Keratinocyte (primary cell): Measurements from ENCODE around the gene SPPL2B. TPM values are rescaled to one million over a fixed set of nuclear protein-coding genes. Genes with fewer than 3 reads are reported as not detected.

Source experiments
- DNase-seq: peaks from one replicate; pipeline ENCODE4 v3.0.0-alpha.2; 2011; ENCODE audit warnings: low read depth, missing footprints, low spot score
- FAIRE-seq: peaks from 2 replicates; lab custom pipeline; 2011; peaks lifted over from hg19 to GRCh38; lab: Jason Lieb, UNC
- H2AFZ ChIP-seq: 2 replicates; pipeline ENCODE4 v1.6.0; 2012; ENCODE audit warnings: low read length, control low read depth, inconsistent platforms; ENCODE audit not compliant: control insufficient read depth
- H3K27ac ChIP-seq: 2 replicates; pipeline ENCODE4 v1.5.1; 2011; ENCODE audit warnings: low read length; ENCODE audit not compliant: control insufficient read depth, insufficient read depth
- H3K27me3 ChIP-seq: 3 replicates; pipeline ENCODE4 v1.6.0; 2011; ENCODE audit warnings: low read length; ENCODE audit not compliant: control insufficient read depth, insufficient read depth; ENCODE audit errors: extremely low read depth
- H3K36me3 ChIP-seq, 2 experiments: 2 replicates in 1 of 2; 3 replicates in 1 of 2; pipeline ENCODE4 v1.5.1; 2011; ENCODE audit warnings: low read length in 2 of 2, mild to moderate bottlenecking in 1 of 2; ENCODE audit not compliant: control insufficient read depth in 2 of 2, insufficient read depth in 2 of 2; ENCODE audit errors: extremely low read depth in 1 of 2
- H3K4me1 ChIP-seq: 3 replicates; pipeline ENCODE4 v1.5.1; 2011; ENCODE audit warnings: low read length; ENCODE audit not compliant: control insufficient read depth, insufficient read depth; ENCODE audit errors: extremely low read depth
- H3K4me2 ChIP-seq: 3 replicates; pipeline ENCODE4 v1.6.0; 2011; ENCODE audit warnings: low read depth, low read length; ENCODE audit not compliant: control insufficient read depth, insufficient read depth; ENCODE audit errors: extremely low read depth
- H3K4me3 ChIP-seq, 3 experiments: fragments of 200-600 bp in 1 of 3; sonication (generic) in 1 of 3; 2 replicates in 2 of 3; 3 replicates in 1 of 3; pipeline ENCODE4 v1.5.1; 2011 to 2016; ENCODE audit warnings: low read length in 3 of 3, mild to moderate bottlenecking in 3 of 3, control low read depth in 2 of 3, inconsistent platforms in 1 of 3, low read depth in 1 of 3, mixed read lengths in 1 of 3, mixed run types in 1 of 3, moderate library complexity in 1 of 3; ENCODE audit not compliant: control insufficient read depth in 2 of 3, insufficient read depth in 2 of 3; ENCODE audit errors: extremely low read depth in 1 of 3
- H3K79me2 ChIP-seq: 2 replicates; pipeline ENCODE4 v1.6.0; 2012; ENCODE audit warnings: low read length; ENCODE audit not compliant: control insufficient read depth, insufficient read depth
- H3K9ac ChIP-seq: 3 replicates; pipeline ENCODE4 v1.6.0; 2011; ENCODE audit warnings: low read length; ENCODE audit not compliant: control insufficient read depth, insufficient read depth; ENCODE audit errors: extremely low read depth
- H3K9me1 ChIP-seq: 3 replicates; pipeline ENCODE4 v1.6.0; 2011; ENCODE audit warnings: low read length; ENCODE audit not compliant: control insufficient read depth, insufficient read depth; ENCODE audit errors: extremely low read depth
- H3K9me3 ChIP-seq: 2 replicates; pipeline ENCODE4 v1.5.1; 2012; ENCODE audit warnings: low read depth, low read length; ENCODE audit not compliant: control insufficient read depth
- H4K20me1 ChIP-seq: 3 replicates; pipeline ENCODE4 v1.6.0; 2011; ENCODE audit warnings: low read length; ENCODE audit not compliant: control insufficient read depth, insufficient read depth; ENCODE audit errors: extremely low read depth
- CTCF ChIP-seq, 3 experiments: IDR thresholded peaks in 1 of 3; conservative IDR thresholded peaks in 1 of 3; optimal IDR thresholded peaks in 1 of 3; 2 replicates in 2 of 3; 3 replicates in 1 of 3; pipeline versions ENCODE3 to v1.5.1; 2011; ENCODE audit warnings: low read length in 3 of 3, mild to moderate bottlenecking in 3 of 3, moderate library complexity in 2 of 3, control low read depth in 1 of 3, inconsistent platforms in 1 of 3; ENCODE audit not compliant: insufficient read depth in 2 of 3; ENCODE audit errors: extremely low read depth in 1 of 3
- EZH2 ChIP-seq: IDR thresholded peaks from one replicate; pipeline ENCODE4 v1.6.1; 2012; ENCODE audit warnings: inconsistent platforms, mild to moderate bottlenecking, low read length, moderate library complexity
- dilution Hi-C: fragments of 300-500 bp; cut with MboI; formaldehyde crosslinking; loops from one replicate; pipeline ENCODE4 v1.7.0; 2020; ENCODE audit warnings: low sequenced_read_pairs; ENCODE audit not compliant: extremely low pct_ligation_motif_present
- polyA plus RNA-seq, 5 experiments: library from polyadenylated mRNA; depleted of rRNA in 3 of 5; stranded (reverse) in 3 of 5; stranded (forward) in 1 of 5; unstranded in 1 of 5; fragments of >200 nt; gene quantifications; 1 replicate in 1 of 5; 2 replicates in 3 of 5; 3 replicates in 1 of 5; pipeline versions ENCODE4 v1.2.1 to v1.2.3, GENCODE V29; 2011 to 2012; ENCODE audit warnings: missing spikeins in 2 of 5, low read depth in 1 of 5, low replicate concordance in 1 of 5

SPPL2B gene
- polyA plus RNA-seq, 1 donor (not counting 4 experiments of a cell fraction or from before 2014, with no cell fraction given): 9.3 TPM

- no peaks in the 10 kb centered on the region for H4K20me1 ChIP-seq
- dilution Hi-C loops: no loop called here
- FAIRE-seq: no peak
- TF ChIP-seq EZH2: no peak
- TF ChIP-seq CTCF (optimal IDR thresholded peaks at IDR 0.05 in 1 of 3, IDR thresholded peaks at IDR 0.05 in 1 of 3, conservative IDR thresholded peaks at IDR 0.05 in 1 of 3; ENCODE audit: extremely low read depth in 1 of 3, insufficient read depth in 2 of 3, low read length in 3 of 3): no peak
- no peak overlapping the region for H3K27ac ChIP-seq
- no peaks in the 10 kb centered on the region for H3K79me2 ChIP-seq
- H2AFZ ChIP-seq: no peak overlapping the region
- no peak overlapping the region for H3K4me3 ChIP-seq
- H3K4me2 ChIP-seq: no peak overlapping the region
- peaks cover 3% of the 10 kb centered on the region for H3K9me3 ChIP-seq
- no peaks in the 10 kb centered on the region for H3K36me3 ChIP-seq
- H3K9me1 ChIP-seq: no peaks in the 10 kb centered on the region
- DNase-seq: no peak
- H3K27me3 ChIP-seq: peaks cover 17% of the 10 kb centered on the region
- H3K9ac ChIP-seq: no peak overlapping the region
- H3K4me1 ChIP-seq: no peaks in the 10 kb centered on the region
Observed at GRCh38 chr19:2365201-2365970, 36.9 kb downstream of the SPPL2B start.

- dilution Hi-C loops: no loop called here
Observed at GRCh38 chr19:2371656-2372055, 43.2 kb downstream of the SPPL2B start.

More at GRCh38 chr19:2371656-2372055, 43.2 kb downstream of the SPPL2B start:
- Histone ChIP-seq H3K27me3 (peaks cover 6% of the 10 kb centered on the region), H3K36me3 (no peaks in the 10 kb centered on the region), H3K27ac (no peak overlapping the region), H3K9ac (no peak overlapping the region), H3K9me3 (peaks cover 3% of the 10 kb centered on the region), H3K4me3 (no peak overlapping the region), H4K20me1 (no peaks in the 10 kb centered on the region), H3K4me2 (no peak overlapping the region), H3K9me1 (no peaks in the 10 kb centered on the region), H3K79me2 (no peaks in the 10 kb centered on the region), H3K4me1 (no peaks in the 10 kb centered on the region), H2AFZ (no peak overlapping the region)
- FAIRE-seq: no peak
- no peak for TF ChIP-seq CTCF (optimal IDR thresholded peaks at IDR 0.05 in 1 of 3, IDR thresholded peaks at IDR 0.05 in 1 of 3, conservative IDR thresholded peaks at IDR 0.05 in 1 of 3; ENCODE audit: extremely low read depth in 1 of 3, insufficient read depth in 2 of 3, low read length in 3 of 3)
- TF ChIP-seq EZH2: no peak
- DNase-seq: no peak
